ENCODE measurements around the gene ENDOU. TPM values are rescaled to one million over a fixed set of nuclear protein-coding genes. Genes with fewer than 3 reads are reported as not detected.

The ENDOU gene
- total RNA-seq: under 1 TPM in 1 of 3 donors, not detected in 2; 0.14 TPM

DNA sequence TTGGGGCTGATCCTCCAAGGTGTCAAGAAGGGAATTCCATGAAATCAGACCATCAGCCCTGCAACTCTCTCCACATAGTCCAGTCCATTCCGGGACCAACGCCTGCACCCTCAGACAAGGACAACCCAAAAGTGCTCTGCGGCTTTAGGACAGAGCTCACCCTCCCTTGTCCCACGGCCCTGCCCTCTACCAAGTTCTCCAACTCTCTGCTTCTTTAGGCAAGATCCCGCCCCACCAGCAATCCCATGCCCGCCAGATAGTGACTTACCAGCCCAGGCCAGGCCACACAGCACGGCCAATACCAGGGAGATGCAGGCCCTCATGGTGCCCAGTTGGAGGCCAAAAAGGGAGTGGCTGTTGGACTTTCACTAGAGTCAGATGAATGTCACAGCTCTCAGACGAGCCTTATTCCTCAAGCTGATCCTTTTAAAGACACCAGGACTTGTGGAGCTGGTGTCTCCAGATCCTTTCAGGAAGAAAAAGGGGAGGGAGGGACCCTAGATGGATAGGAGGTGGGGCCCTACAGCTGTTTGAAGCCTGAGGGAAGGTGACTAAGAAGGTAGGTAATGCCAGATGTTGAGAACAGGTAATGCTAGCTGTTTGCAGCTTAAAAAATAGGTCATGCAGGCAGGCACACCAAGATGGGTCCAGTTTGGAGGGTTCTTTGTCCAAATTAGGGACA, at the start of gene ENDOU:
Gene ENDOU (minus strand): TSS at position 400 of the 682 bp plus-strand sequence. CDS start 77 bp downstream, at position 323.
- H3K4me1 Mint-ChIP-seq (ENCODE audit: low read depth): peaks cover 18% of the 10 kb centered on the region
- no peak for ATAC-seq
- no peaks in the 10 kb centered on the region for H3K27me3 Mint-ChIP-seq (ENCODE audit: low read depth)
- no peak within 1 kb of the TSS for H3K4me3 Mint-ChIP-seq
- peaks cover 3% of the 10 kb centered on the region for H3K36me3 Mint-ChIP-seq (ENCODE audit: insufficient read depth)
- no peaks in the 10 kb centered on the region for H3K9me3 Mint-ChIP-seq
- no peak for DNase-seq

- Mint-ChIP-seq H3K4me1 (ENCODE audit: low read depth) (peaks cover 32% of the 10 kb centered on the region), H3K4me3 (peak overlapping the region; percentile 1), H3K9me3 (no peaks in the 10 kb centered on the region), H3K27me3 (ENCODE audit: low read depth) (no peaks in the 10 kb centered on the region), H3K36me3 (ENCODE audit: insufficient read depth) (no peaks in the 10 kb centered on the region)
- no peak for DNase-seq
- no peak for ATAC-seq
Measured at GRCh38 chr12:47774663-47775062, 49.4 kb upstream of the ENDOU start.

GRCh38 chr12:47773858-47774580, 48.7 kb upstream of the ENDOU start:
- ATAC-seq (peak in 1 of 2 donors; percentile 3), DNase-seq (no peak)
- no peaks in the 10 kb centered on the region for H3K9me3 Mint-ChIP-seq
- H3K27me3 Mint-ChIP-seq (ENCODE audit: low read depth): no peaks in the 10 kb centered on the region
- H3K4me1 Mint-ChIP-seq (ENCODE audit: low read depth): peaks cover 26% of the 10 kb centered on the region
- no peaks in the 10 kb centered on the region for H3K36me3 Mint-ChIP-seq (ENCODE audit: insufficient read depth)
- peak overlapping the region; percentile 81 for H3K4me3 Mint-ChIP-seq

GRCh38 chr12:47773062-47773857, 48.0 kb upstream of the ENDOU start, which contains the start of gene SLC48A1:
SLC48A1 (plus strand) TSS chr12:47773238; CDS start chr12:47773305, 67 bp downstream.
- Mint-ChIP-seq H3K9me3 (no peaks in the 10 kb centered on the region), H3K4me3 (peak within 1 kb of the TSS; percentile 82), H3K27me3 (ENCODE audit: low read depth) (no peaks in the 10 kb centered on the region), H3K4me1 (ENCODE audit: low read depth) (peaks cover 23% of the 10 kb centered on the region), H3K36me3 (ENCODE audit: insufficient read depth) (no peaks in the 10 kb centered on the region)
- DNase-seq (peak; percentile 65), ATAC-seq (peak; percentile 88 to 91)

GRCh38 chr12:47772738-47773061, 47.4 kb upstream of the ENDOU start:
- Mint-ChIP-seq H3K9me3 (no peaks in the 10 kb centered on the region), H3K4me1 (ENCODE audit: low read depth) (peaks cover 23% of the 10 kb centered on the region), H3K4me3 (peak overlapping the region; percentile 82), H3K27me3 (ENCODE audit: low read depth) (no peaks in the 10 kb centered on the region), H3K36me3 (ENCODE audit: insufficient read depth) (no peaks in the 10 kb centered on the region)
- ATAC-seq (no peak), DNase-seq (no peak)

DNA sequence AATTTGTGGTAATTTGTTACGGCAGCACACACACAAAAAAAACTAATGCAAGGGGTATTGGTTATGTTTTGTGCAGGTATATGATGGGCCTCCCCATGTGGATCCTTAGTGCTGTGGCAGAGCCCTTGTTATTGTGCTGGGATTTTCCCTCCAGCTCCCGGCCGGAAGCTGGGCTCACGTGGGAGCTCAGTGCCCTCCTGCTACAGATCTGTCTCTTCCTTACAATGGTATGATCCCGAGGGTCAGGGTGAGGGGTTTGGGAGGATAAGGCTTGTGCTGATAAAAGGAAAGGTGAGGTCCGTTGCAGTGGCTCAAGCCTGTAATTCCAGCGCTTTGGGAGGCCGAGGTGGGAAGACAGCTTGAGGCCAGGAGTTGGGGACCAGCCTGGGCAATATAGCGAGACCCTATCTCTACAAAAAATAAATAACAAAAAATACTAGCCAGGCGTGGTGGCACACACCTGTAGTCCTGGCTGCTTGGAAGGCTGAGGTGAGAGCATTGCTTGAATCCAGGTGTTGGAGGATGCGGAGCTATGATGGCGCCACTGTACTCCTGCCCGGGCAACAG, 46.9 kb upstream of the ENDOU start:
- peaks cover 26% of the 10 kb centered on the region for H3K4me1 Mint-ChIP-seq (ENCODE audit: low read depth)
- ATAC-seq (no peak), DNase-seq (no peak)
- H3K9me3 Mint-ChIP-seq: no peaks in the 10 kb centered on the region
- peak overlapping the region; percentile 82 for H3K4me3 Mint-ChIP-seq
- no peaks in the 10 kb centered on the region for H3K36me3 Mint-ChIP-seq (ENCODE audit: insufficient read depth)
- no peaks in the 10 kb centered on the region for H3K27me3 Mint-ChIP-seq (ENCODE audit: low read depth)

GRCh38 chr12:47771304-47771703, 46.0 kb upstream of the ENDOU start:
- no peaks in the 10 kb centered on the region for H3K9me3 Mint-ChIP-seq
- peaks cover 28% of the 10 kb centered on the region for H3K4me1 Mint-ChIP-seq (ENCODE audit: low read depth)
- ATAC-seq (no peak), DNase-seq (no peak)
- H3K4me3 Mint-ChIP-seq: peak overlapping the region; percentile 46
- H3K36me3 Mint-ChIP-seq (ENCODE audit: insufficient read depth): no peaks in the 10 kb centered on the region
- no peaks in the 10 kb centered on the region for H3K27me3 Mint-ChIP-seq (ENCODE audit: low read depth)

GRCh38 chr12:47770086-47770726, 44.9 kb upstream of the ENDOU start:
- Mint-ChIP-seq H3K27me3 (ENCODE audit: low read depth) (no peaks in the 10 kb centered on the region), H3K4me1 (ENCODE audit: low read depth) (peaks cover 28% of the 10 kb centered on the region), H3K36me3 (ENCODE audit: insufficient read depth) (no peaks in the 10 kb centered on the region), H3K4me3 (no peak overlapping the region), H3K9me3 (no peaks in the 10 kb centered on the region)
- no peak for DNase-seq
- ATAC-seq: no peak

GRCh38 chr12:47769234-47770085, 44.2 kb upstream of the ENDOU start:
- Mint-ChIP-seq H3K4me3 (no peak overlapping the region), H3K36me3 (ENCODE audit: insufficient read depth) (no peaks in the 10 kb centered on the region), H3K4me1 (ENCODE audit: low read depth) (peaks cover 24% of the 10 kb centered on the region), H3K27me3 (ENCODE audit: low read depth) (no peaks in the 10 kb centered on the region), H3K9me3 (no peaks in the 10 kb centered on the region)
- DNase-seq (no peak), ATAC-seq (no peak)

GRCh38 chr12:47768323-47768811, 43.1 kb upstream of the ENDOU start:
- no peak for ATAC-seq
- Mint-ChIP-seq H3K4me3 (no peak overlapping the region), H3K4me1 (ENCODE audit: low read depth) (peaks cover 15% of the 10 kb centered on the region), H3K9me3 (no peaks in the 10 kb centered on the region), H3K27me3 (ENCODE audit: low read depth) (no peaks in the 10 kb centered on the region), H3K36me3 (ENCODE audit: insufficient read depth) (no peaks in the 10 kb centered on the region)
- no peak for DNase-seq

DNA sequence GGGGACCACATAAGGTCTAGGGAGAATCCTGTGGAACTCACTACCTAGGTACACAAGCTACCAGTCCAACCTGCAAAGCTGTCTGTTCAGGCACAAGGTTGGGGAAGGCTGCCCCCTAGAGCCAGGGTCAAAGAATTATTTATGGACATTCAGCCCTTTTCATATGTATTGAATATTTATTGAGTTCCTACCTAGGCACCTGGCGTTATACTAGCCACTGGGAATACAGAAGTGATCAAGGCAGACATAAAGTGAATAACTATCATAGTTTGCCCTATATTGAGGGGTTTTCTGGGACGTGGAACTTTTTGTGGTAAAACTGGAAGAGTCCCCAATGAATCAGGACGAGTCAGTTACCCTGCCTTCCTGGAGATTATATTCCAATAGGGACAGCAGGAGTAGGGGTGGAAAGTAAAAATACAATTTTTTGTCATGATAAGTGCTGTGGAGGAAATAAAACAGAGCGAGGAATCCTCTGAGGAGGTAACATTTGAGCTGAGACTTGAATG, 42.0 kb upstream of the ENDOU start:
- DNase-seq (peak; percentile 66), ATAC-seq (peak; percentile 72 to 74)
- Mint-ChIP-seq H3K9me3 (no peaks in the 10 kb centered on the region), H3K36me3 (ENCODE audit: insufficient read depth) (no peaks in the 10 kb centered on the region), H3K4me1 (ENCODE audit: low read depth) (peaks cover 11% of the 10 kb centered on the region), H3K4me3 (no peak overlapping the region), H3K27me3 (ENCODE audit: low read depth) (no peaks in the 10 kb centered on the region)

DNA sequence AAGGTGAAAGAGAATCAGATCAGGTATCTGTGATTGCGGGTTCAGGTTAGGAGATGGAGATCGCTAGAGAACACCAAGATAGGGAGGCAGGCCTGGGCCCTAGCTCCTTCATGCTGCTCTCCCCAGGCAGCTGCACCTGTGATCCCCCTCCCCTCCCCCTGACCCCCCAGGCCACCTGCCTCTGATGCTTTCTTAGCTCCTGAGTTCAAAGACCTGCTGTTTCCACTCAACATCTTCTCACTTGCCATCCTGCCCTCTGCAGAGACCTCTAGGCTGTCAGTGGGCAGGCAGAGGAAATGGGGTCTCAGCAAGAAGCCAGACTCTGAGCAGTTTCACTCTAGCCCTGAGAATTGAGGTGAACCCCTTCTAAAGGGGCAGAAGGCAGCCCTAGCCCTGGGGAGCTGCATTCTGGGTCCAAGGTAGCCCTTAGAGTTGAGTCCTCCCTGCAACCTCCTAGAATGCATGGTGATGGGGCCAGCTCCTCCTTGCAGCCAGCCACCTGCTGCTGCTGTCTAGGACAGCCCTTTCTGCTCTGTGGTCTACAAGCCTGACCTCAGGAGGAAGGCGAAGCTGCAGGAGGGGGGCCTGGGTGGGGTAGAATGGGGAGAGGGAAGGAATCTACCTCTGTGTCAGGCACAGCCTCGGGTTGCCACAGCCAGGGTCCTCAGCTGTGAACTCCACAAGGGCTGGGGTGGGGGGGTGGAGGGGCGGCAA, 41.4 kb upstream of the ENDOU start:
- peaks cover 10% of the 10 kb centered on the region for H3K4me1 Mint-ChIP-seq (ENCODE audit: low read depth)
- no peaks in the 10 kb centered on the region for H3K9me3 Mint-ChIP-seq
- peak in 1 of 2 donors; percentile 16 for ATAC-seq
- no peak for DNase-seq
- H3K4me3 Mint-ChIP-seq: no peak overlapping the region
- H3K36me3 Mint-ChIP-seq (ENCODE audit: insufficient read depth): no peaks in the 10 kb centered on the region
- no peaks in the 10 kb centered on the region for H3K27me3 Mint-ChIP-seq (ENCODE audit: low read depth)

All from activated T-cell treated with anti-CD3 and anti-CD28 coated beads, Interleukin-2, amount 50 U/mL, for 4 hours (primary cell).